K562 (cell line): ENCODE measurements around the gene FRMPD2. TPM values are rescaled to one million over a fixed set of nuclear protein-coding genes. Genes with fewer than 3 reads are reported as not detected.

ENCODE experiments used
- ATAC-seq: fragments of 200-7000 bp; cut with Tn5 transposase; 3 replicates; pipeline ENCODE4 v1.9.1; 2020; ENCODE audit warnings: moderate library complexity
- BruUV-seq: library from RNA; stranded (reverse); fragments of 400-500 nt; replicated peaks from 2 replicates; lab custom pipeline; 2021; lab: Mats Ljungman, UMichigan
- CTCF ChIA-PET: fragments of 300-600 bp; formaldehyde crosslinking; extraction: SDS; loops from one replicate; lab custom pipeline; 2021; ENCODE audit warnings: low intra/inter-chr PET ratio; lab: Yijun Ruan, JAX
- POLR2A ChIA-PET: fragments of 300-600, 350-650 bp; sonication (Branson Sonifier 250); formaldehyde crosslinking; extraction: SDS; loops from one replicate; lab custom pipeline; 2021; ENCODE audit warnings: antibody characterized with exemption, inconsistent platforms; lab: Yijun Ruan, JAX
- DNase-seq, 4 experiments: peaks; one replicate each; pipeline versions ENCODE4 v3.0.0 to v3.0.0-alpha.2; 2011 to 2018; ENCODE audit warnings: low spot score in 3 of 4, mixed read lengths in 3 of 4; ENCODE audit errors: extremely low read depth in 1 of 4
- FAIRE-seq: peaks from 2 replicates; lab custom pipeline; 2011; peaks lifted over from hg19 to GRCh38; lab: Jason Lieb, UNC
- H2AFZ ChIP-seq: 2 replicates; pipeline ENCODE4 v1.6.0; 2011; ENCODE audit warnings: low read depth, low read length, control low read depth, inconsistent platforms
- H3K27ac ChIP-seq: fragments of 200-600 bp; 3 replicates; pipeline ENCODE4 v1.8.0; 2011; ENCODE audit warnings: low read depth, mild to moderate bottlenecking, control low read depth, inconsistent platforms, low read length, moderate library complexity, mixed read lengths; ENCODE audit errors: extremely low read depth
- H3K27me3 ChIP-seq, 2 experiments: fragments of 300-600 bp in 1 of 2; 2 replicates in 1 of 2; 3 replicates in 1 of 2; pipeline versions ENCODE4 v1.6.0 to v1.8.0; 2011; ENCODE audit warnings: inconsistent platforms in 2 of 2, low read length in 2 of 2, mild to moderate bottlenecking in 1 of 2, mixed read lengths in 1 of 2, moderate library complexity in 1 of 2; ENCODE audit not compliant: control insufficient read depth in 2 of 2, insufficient read depth in 2 of 2
- H3K36me3 ChIP-seq: fragments of 300-600 bp; 3 replicates; pipeline ENCODE4 v1.8.0; 2011; ENCODE audit warnings: mild to moderate bottlenecking, low read length, inconsistent platforms; ENCODE audit not compliant: control insufficient read depth, insufficient read depth
- H3K4me1 ChIP-seq, 2 experiments: fragments of 200-600 bp in 1 of 2; replicated peaks in 1 of 2; 2 replicates in 1 of 2; 3 replicates in 1 of 2; pipeline versions ENCODE4 v1.5.1 to v1.8.0; 2011; ENCODE audit warnings: inconsistent platforms in 2 of 2, low read length in 2 of 2, mild to moderate bottlenecking in 1 of 2, mixed read lengths in 1 of 2, moderate library complexity in 1 of 2; ENCODE audit not compliant: control insufficient read depth in 2 of 2, insufficient read depth in 2 of 2
- H3K4me2 ChIP-seq: 2 replicates; pipeline ENCODE4 v1.6.1; 2011; ENCODE audit warnings: low read length, control low read depth, inconsistent platforms, mixed read lengths; ENCODE audit not compliant: insufficient read depth
- H3K4me3 ChIP-seq: fragments of 200-600 bp; sonication (generic), shearing (Covaris generic); 2 replicates; pipeline ENCODE4 v1.5.1; 2016; ENCODE audit warnings: control low read depth, inconsistent platforms
- H3K79me2 ChIP-seq: fragments of 200-600 bp; 3 replicates; pipeline ENCODE4 v1.8.0; 2011; ENCODE audit warnings: low read length, inconsistent platforms; ENCODE audit not compliant: control insufficient read depth, insufficient read depth
- H3K9ac ChIP-seq, 2 experiments: 2 replicates each; pipeline versions ENCODE4 v1.6.0 to v1.6.1; 2011; ENCODE audit warnings: low read depth in 2 of 2, low read length in 2 of 2, control low read depth in 1 of 2, inconsistent platforms in 1 of 2, mild to moderate bottlenecking in 1 of 2, mixed read lengths in 1 of 2; ENCODE audit not compliant: insufficient read depth in 1 of 2
- H3K9me1 ChIP-seq: one replicate; pipeline ENCODE4 v1.6.0; 2011; ENCODE audit warnings: inconsistent platforms, mild to moderate bottlenecking, low read length, moderate library complexity; ENCODE audit not compliant: control insufficient read depth, insufficient read depth
- H3K9me3 ChIP-seq: replicated peaks from 2 replicates; pipeline ENCODE4 v1.5.1; 2011; ENCODE audit warnings: low read depth, low read length, inconsistent platforms; ENCODE audit not compliant: control insufficient read depth, insufficient read depth
- H4K20me1 ChIP-seq: replicated peaks from 2 replicates; pipeline ENCODE4 v1.6.1; 2011; ENCODE audit warnings: low read length, inconsistent platforms, mixed read lengths; ENCODE audit not compliant: control insufficient read depth, insufficient read depth
- CBX1 ChIP-seq: sonication (generic); IDR thresholded peaks from 2 replicates; pipeline ENCODE4 v1.6.1; 2016; ENCODE audit warnings: antibody characterized with exemption, low read depth, mild to moderate bottlenecking
- CHD4 ChIP-seq: fragments of 200-600 bp; sonication (generic); IDR thresholded peaks from 3 replicates; pipeline ENCODE4 v1.6.1; 2012; ENCODE audit warnings: low read depth, mild to moderate bottlenecking, mixed read lengths, low read length, inconsistent platforms; ENCODE audit not compliant: insufficient read depth, insufficient replicate concordance, poor library complexity, severe bottlenecking
- LEF1 ChIP-seq: fragments of 450-650 bp; IDR thresholded peaks from 2 replicates; pipeline ENCODE4 v1.6.1; 2016; ENCODE audit warnings: mild to moderate bottlenecking
- OTX1 ChIP-seq: fragments of 450-650 bp; formaldehyde crosslinking; IDR thresholded peaks from 2 replicates; pipeline ENCODE4 v1.4.0; 2022; ENCODE audit warnings: mild to moderate bottlenecking
- SMARCE1 ChIP-seq: fragments of 450-650 bp; IDR thresholded peaks from 2 replicates; pipeline ENCODE4 v1.7.1; 2016; ENCODE audit warnings: mild to moderate bottlenecking
- TAL1 ChIP-seq: fragments of 450-650 bp; IDR thresholded peaks from 2 replicates; pipeline ENCODE4 v1.6.1; 2016; ENCODE audit warnings: mild to moderate bottlenecking
- ZNF354B ChIP-seq: fragments of 250-450 bp; sonication (Bioruptor Pico); IDR thresholded peaks from 2 replicates; pipeline ENCODE4 v1.4.0; 2020
- ZNF444 ChIP-seq: fragments of 250-450 bp; sonication (Bioruptor Pico); IDR thresholded peaks from 2 replicates; pipeline ENCODE4 v1.4.0; 2020; ENCODE audit warnings: mild to moderate bottlenecking, moderate library complexity
- WGBS: fragments of 100-300 bp; shearing (Covaris generic); methylation state at CpG from one replicate; pipeline ENCODE4 v1.1.6; 2016; ENCODE audit warnings: low coverage, mixed read lengths; ENCODE audit not compliant: insufficient coverage; ENCODE audit errors: missing lambda C conversion rate; 5-methylcytosine and 5-hydroxymethylcytosine counted together
- in situ Hi-C: fragments of 300-500 bp; cut with MboI; formaldehyde crosslinking; loops from 4 replicates; pipeline ENCODE4 v1.15.0; 2018; ENCODE audit warnings: inconsistent platforms, mixed read lengths
- intact Hi-C: fragments of 100-400 bp; cut with micrococcal nuclease; formaldehyde crosslinking; loops from 2 replicates; pipeline ENCODE4 v1.14.2; 2022
- polyA plus RNA-seq, 8 experiments: library from polyadenylated mRNA; depleted of rRNA in 4 of 8; stranded (reverse) in 5 of 8; unstranded in 3 of 8; fragments of >200 nt; fragmentation: Nextera tagmentation in 2 of 8; fragmentation: Illumina TruSeq in 1 of 8; extraction: Ambion mirVana in 2 of 8; extraction: Trizol in 1 of 8; gene quantifications; 2 replicates each; pipeline versions ENCODE4 v1.2.1 to v1.2.3, GENCODE V29; 2011 to 2014; ENCODE audit warnings: inconsistent platforms in 1 of 8, missing spikeins in 1 of 8
- total RNA-seq, 7 experiments: library from RNA; depleted of rRNA in 6 of 7; stranded (reverse); fragments of >200 nt in 6 of 7; fragmentation: Illumina TruSeq in 2 of 7; extraction: Trizol in 2 of 7; gene quantifications; 2 replicates each; pipeline versions ENCODE4 v1.2.1 to v1.2.3, GENCODE V29; 2011 to 2021; ENCODE audit warnings: low replicate concordance in 1 of 7
- TF ChIP-seq, protein P1 (sequence below): fragments of 450-650 bp; conservative IDR thresholded peaks from 2 replicates; pipeline ENCODE4 v1.6.1; 2016; ENCODE audit warnings: missing genetic modification characterization, low read depth, mild to moderate bottlenecking, control low read depth, missing compliant biosample characterization
- TF ChIP-seq, protein P2 (sequence below): sonication (generic); formaldehyde crosslinking; IDR thresholded peaks from 2 replicates; pipeline ENCODE4 v1.8.0; 2023; ENCODE audit warnings: missing genetic modification reagents, mild to moderate bottlenecking, borderline replicate concordance
- TF ChIP-seq, protein P3 (sequence below): fragments of 250-450 bp; sonication (Bioruptor Pico); IDR thresholded peaks from 2 replicates; pipeline ENCODE4 v1.4.0; 2020; ENCODE audit warnings: mild to moderate bottlenecking
- TF ChIP-seq, protein P4 (sequence below): sonication (generic); IDR thresholded peaks from 2 replicates; pipeline ENCODE4 v1.6.1; 2016
- TF ChIP-seq, protein P5 (sequence below): fragments of 250-450 bp; sonication (Bioruptor Pico); IDR thresholded peaks from 2 replicates; pipeline ENCODE4 v1.9.0; 2021; ENCODE audit warnings: mild to moderate bottlenecking

The FRMPD2 gene
- total and polyA plus RNA-seq, 9 of the 15 experiments (the other 6 are each of a cell fraction or from before 2014, with no cell fraction given): 0.12 to 0.95 (median 0.33) TPM

DNA sequence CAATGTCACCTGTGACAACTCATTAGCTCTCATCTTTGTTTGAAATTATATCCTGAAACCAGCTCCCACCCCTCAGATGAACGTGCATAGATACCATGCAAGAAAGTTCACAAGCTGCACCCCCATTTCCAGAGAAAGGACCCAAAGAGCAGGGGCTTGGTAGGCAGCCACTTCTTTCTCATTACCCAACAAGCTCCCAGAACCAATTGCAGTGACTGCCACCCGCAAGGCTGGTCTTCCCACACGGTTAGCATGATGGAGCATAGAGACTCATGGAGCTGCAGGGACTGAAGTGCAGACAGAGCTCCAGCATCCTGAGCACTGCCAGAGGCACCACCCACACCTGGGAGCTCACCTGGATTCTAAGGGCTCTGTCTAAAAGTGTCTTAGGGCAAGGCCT lies 28.5 kb downstream of the FRMPD2 start:
- Histone ChIP-seq H4K20me1 (0 out of 2 replicates have a peak, but pooled peaks cover 6% of the 10 kb centered on the region), H3K4me3 (no peak overlapping the region), H3K9me3 (no peaks in the 10 kb centered on the region), H3K27me3 (peaks cover 31 to 66% of the 10 kb centered on the region in 2 experiments), H3K9ac (no peak overlapping the region), H3K36me3 (no peaks in the 10 kb centered on the region), H2AFZ (no peak overlapping the region), H3K79me2 (no peaks in the 10 kb centered on the region), H3K4me2 (no peak overlapping the region), H3K9me1 (no peaks in the 10 kb centered on the region), H3K27ac (no peak overlapping the region), H3K4me1 (0 out of 5 replicates have a peak, but pooled peaks cover 0 to 3% of the 10 kb centered on the region in 2 experiments)
- intact Hi-C loops (no loop called here), in situ Hi-C loops (no loop called here)
- no peak for DNase-seq
- POLR2A ChIA-PET: no interaction called here
- BruUV-seq: no TSS peak
- WGBS: 0% methylated on average over 3 of the region's 3 CpGs
- FAIRE-seq: no peak
- no peak for ATAC-seq
- CTCF ChIA-PET: no interaction called here
- TF ChIP-seq SMARCE1 (no peak), TAL1 (no peak), CBX1 (no peak), OTX1 (CRISPR knock-in tag) (no peak), ZNF354B (CRISPR knock-in tag) (no peak), ZNF444 (CRISPR knock-in tag) (no peak), CHD4 (no peak), LEF1 (no peak)
- TF ChIP-seq, protein P1, sequence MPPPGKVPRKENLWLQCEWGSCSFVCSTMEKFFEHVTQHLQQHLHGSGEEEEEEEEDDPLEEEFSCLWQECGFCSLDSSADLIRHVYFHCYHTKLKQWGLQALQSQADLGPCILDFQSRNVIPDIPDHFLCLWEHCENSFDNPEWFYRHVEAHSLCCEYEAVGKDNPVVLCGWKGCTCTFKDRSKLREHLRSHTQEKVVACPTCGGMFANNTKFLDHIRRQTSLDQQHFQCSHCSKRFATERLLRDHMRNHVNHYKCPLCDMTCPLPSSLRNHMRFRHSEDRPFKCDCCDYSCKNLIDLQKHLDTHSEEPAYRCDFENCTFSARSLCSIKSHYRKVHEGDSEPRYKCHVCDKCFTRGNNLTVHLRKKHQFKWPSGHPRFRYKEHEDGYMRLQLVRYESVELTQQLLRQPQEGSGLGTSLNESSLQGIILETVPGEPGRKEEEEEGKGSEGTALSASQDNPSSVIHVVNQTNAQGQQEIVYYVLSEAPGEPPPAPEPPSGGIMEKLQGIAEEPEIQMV (tag): no peak
- TF ChIP-seq, protein P2, sequence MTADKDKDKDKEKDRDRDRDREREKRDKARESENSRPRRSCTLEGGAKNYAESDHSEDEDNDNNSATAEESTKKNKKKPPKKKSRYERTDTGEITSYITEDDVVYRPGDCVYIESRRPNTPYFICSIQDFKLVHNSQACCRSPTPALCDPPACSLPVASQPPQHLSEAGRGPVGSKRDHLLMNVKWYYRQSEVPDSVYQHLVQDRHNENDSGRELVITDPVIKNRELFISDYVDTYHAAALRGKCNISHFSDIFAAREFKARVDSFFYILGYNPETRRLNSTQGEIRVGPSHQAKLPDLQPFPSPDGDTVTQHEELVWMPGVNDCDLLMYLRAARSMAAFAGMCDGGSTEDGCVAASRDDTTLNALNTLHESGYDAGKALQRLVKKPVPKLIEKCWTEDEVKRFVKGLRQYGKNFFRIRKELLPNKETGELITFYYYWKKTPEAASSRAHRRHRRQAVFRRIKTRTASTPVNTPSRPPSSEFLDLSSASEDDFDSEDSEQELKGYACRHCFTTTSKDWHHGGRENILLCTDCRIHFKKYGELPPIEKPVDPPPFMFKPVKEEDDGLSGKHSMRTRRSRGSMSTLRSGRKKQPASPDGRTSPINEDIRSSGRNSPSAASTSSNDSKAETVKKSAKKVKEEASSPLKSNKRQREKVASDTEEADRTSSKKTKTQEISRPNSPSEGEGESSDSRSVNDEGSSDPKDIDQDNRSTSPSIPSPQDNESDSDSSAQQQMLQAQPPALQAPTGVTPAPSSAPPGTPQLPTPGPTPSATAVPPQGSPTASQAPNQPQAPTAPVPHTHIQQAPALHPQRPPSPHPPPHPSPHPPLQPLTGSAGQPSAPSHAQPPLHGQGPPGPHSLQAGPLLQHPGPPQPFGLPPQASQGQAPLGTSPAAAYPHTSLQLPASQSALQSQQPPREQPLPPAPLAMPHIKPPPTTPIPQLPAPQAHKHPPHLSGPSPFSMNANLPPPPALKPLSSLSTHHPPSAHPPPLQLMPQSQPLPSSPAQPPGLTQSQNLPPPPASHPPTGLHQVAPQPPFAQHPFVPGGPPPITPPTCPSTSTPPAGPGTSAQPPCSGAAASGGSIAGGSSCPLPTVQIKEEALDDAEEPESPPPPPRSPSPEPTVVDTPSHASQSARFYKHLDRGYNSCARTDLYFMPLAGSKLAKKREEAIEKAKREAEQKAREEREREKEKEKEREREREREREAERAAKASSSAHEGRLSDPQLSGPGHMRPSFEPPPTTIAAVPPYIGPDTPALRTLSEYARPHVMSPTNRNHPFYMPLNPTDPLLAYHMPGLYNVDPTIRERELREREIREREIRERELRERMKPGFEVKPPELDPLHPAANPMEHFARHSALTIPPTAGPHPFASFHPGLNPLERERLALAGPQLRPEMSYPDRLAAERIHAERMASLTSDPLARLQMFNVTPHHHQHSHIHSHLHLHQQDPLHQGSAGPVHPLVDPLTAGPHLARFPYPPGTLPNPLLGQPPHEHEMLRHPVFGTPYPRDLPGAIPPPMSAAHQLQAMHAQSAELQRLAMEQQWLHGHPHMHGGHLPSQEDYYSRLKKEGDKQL (CRISPR knock-in tag): no peak
- TF ChIP-seq, protein P3, sequence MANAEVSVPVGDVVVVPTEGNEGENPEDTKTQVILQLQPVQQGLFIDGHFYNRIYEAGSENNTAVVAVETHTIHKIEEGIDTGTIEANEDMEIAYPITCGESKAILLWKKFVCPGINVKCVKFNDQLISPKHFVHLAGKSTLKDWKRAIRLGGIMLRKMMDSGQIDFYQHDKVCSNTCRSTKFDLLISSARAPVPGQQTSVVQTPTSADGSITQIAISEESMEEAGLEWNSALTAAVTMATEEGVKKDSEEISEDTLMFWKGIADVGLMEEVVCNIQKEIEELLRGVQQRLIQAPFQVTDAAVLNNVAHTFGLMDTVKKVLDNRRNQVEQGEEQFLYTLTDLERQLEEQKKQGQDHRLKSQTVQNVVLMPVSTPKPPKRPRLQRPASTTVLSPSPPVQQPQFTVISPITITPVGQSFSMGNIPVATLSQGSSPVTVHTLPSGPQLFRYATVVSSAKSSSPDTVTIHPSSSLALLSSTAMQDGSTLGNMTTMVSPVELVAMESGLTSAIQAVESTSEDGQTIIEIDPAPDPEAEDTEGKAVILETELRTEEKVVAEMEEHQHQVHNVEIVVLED (CRISPR knock-in tag): no peak
- TF ChIP-seq, protein P4, sequence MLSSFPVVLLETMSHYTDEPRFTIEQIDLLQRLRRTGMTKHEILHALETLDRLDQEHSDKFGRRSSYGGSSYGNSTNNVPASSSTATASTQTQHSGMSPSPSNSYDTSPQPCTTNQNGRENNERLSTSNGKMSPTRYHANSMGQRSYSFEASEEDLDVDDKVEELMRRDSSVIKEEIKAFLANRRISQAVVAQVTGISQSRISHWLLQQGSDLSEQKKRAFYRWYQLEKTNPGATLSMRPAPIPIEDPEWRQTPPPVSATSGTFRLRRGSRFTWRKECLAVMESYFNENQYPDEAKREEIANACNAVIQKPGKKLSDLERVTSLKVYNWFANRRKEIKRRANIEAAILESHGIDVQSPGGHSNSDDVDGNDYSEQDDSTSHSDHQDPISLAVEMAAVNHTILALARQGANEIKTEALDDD: no peak
- TF ChIP-seq, protein P5, sequence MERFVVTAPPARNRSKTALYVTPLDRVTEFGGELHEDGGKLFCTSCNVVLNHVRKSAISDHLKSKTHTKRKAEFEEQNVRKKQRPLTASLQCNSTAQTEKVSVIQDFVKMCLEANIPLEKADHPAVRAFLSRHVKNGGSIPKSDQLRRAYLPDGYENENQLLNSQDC (CRISPR knock-in tag): no peak
